H9 (cell line): ENCODE results near the gene BICDL2. TPM values are rescaled to one million over a fixed set of nuclear protein-coding genes. Genes with fewer than 3 reads are reported as not detected.

Experiments
- DNase-seq: peaks from one replicate; pipeline ENCODE4 v3.0.0-alpha.2; 2017
- H2AFZ ChIP-seq: one replicate; pipeline ENCODE4 v1.6.1; 2013; ENCODE audit warnings: mild to moderate bottlenecking, low read length, control low read depth, moderate library complexity
- H2AK5ac ChIP-seq: 2 replicates; pipeline ENCODE4 v1.6.1; 2013; ENCODE audit warnings: low read length, control low read depth, mixed read lengths; ENCODE audit not compliant: insufficient read length
- H2BK120ac ChIP-seq: one replicate; pipeline ENCODE4 v1.6.1; 2013; ENCODE audit warnings: low read depth, mild to moderate bottlenecking, low read length, control low read depth, inconsistent platforms; ENCODE audit not compliant: poor library complexity, severe bottlenecking
- H2BK12ac ChIP-seq: 2 replicates; pipeline ENCODE4 v1.6.1; 2013; ENCODE audit warnings: low read length, control low read depth, mixed read lengths, low read depth; ENCODE audit not compliant: insufficient read length
- H2BK15ac ChIP-seq: 2 replicates; pipeline ENCODE4 v1.6.1; 2013; ENCODE audit warnings: low read depth, low read length, control low read depth
- H2BK20ac ChIP-seq: one replicate; pipeline ENCODE4 v1.6.1; 2013; ENCODE audit warnings: low read depth, mild to moderate bottlenecking, low read length, control low read depth, inconsistent platforms; ENCODE audit not compliant: poor library complexity, severe bottlenecking
- H2BK5ac ChIP-seq: 2 replicates; pipeline ENCODE4 v1.6.1; 2013; ENCODE audit warnings: low read length, control low read depth, mixed read lengths; ENCODE audit not compliant: insufficient read length
- H3K14ac ChIP-seq: 2 replicates; pipeline ENCODE4 v1.6.1; 2013; ENCODE audit warnings: low read length, control low read depth; ENCODE audit not compliant: insufficient read depth
- H3K18ac ChIP-seq: 2 replicates; pipeline ENCODE4 v1.6.1; 2013; ENCODE audit warnings: low read depth, mild to moderate bottlenecking, mixed read lengths, low read length, control low read depth; ENCODE audit not compliant: insufficient read length
- H3K23ac ChIP-seq: 2 replicates; pipeline ENCODE4 v1.6.1; 2013; ENCODE audit warnings: low read length, control low read depth, mixed read lengths, low read depth; ENCODE audit not compliant: insufficient read length
- H3K23me2 ChIP-seq: 2 replicates; pipeline ENCODE4 v1.6.1; 2013; ENCODE audit warnings: low read depth, mild to moderate bottlenecking, mixed read lengths, low read length, control low read depth; ENCODE audit not compliant: insufficient read length, poor library complexity, severe bottlenecking
- H3K27ac ChIP-seq: 2 replicates; pipeline ENCODE4 v1.5.1; 2013; ENCODE audit warnings: low read length, control low read depth, mixed read lengths, low read depth; ENCODE audit not compliant: insufficient read length
- H3K27me3 ChIP-seq: 2 replicates; pipeline ENCODE4 v1.6.1; 2013; ENCODE audit warnings: low read length, control low read depth, inconsistent platforms; ENCODE audit not compliant: insufficient read depth
- H3K4ac ChIP-seq: 2 replicates; pipeline ENCODE4 v1.6.1; 2013; ENCODE audit warnings: low read depth, mild to moderate bottlenecking, control low read depth, inconsistent platforms, low read length, moderate library complexity
- H3K4me1 ChIP-seq: 2 replicates; pipeline ENCODE4 v1.6.1; 2013; ENCODE audit warnings: low read length, control low read depth, inconsistent platforms; ENCODE audit not compliant: insufficient read depth
- H3K4me2 ChIP-seq: 2 replicates; pipeline ENCODE4 v1.6.1; 2013; ENCODE audit warnings: low read length, control low read depth, mixed read lengths; ENCODE audit not compliant: insufficient read length, insufficient read depth
- H3K56ac ChIP-seq: 2 replicates; pipeline ENCODE4 v1.6.1; 2013; ENCODE audit warnings: low read depth, mild to moderate bottlenecking, mixed read lengths, low read length, control low read depth; ENCODE audit not compliant: insufficient read length
- H3K79me1 ChIP-seq: 2 replicates; pipeline ENCODE4 v1.6.1; 2013; ENCODE audit warnings: low read depth, mild to moderate bottlenecking, moderate library complexity, low read length, control low read depth, inconsistent platforms; ENCODE audit not compliant: insufficient read depth, poor library complexity, severe bottlenecking
- H3K79me2 ChIP-seq: 2 replicates; pipeline ENCODE4 v1.6.1; 2013; ENCODE audit warnings: low read length, control low read depth, inconsistent platforms; ENCODE audit not compliant: insufficient read depth
- H3K9ac ChIP-seq: 2 replicates; pipeline ENCODE4 v1.6.1; 2013; ENCODE audit warnings: low read length, control low read depth, mixed read lengths; ENCODE audit not compliant: insufficient read length; ENCODE audit errors: extremely low read depth
- H3K9me3 ChIP-seq: one replicate; pipeline ENCODE4 v1.6.1; 2013; ENCODE audit warnings: low read depth, low read length, inconsistent platforms; ENCODE audit not compliant: control insufficient read depth
- H3T11ph ChIP-seq: one replicate; pipeline ENCODE4 v1.6.1; 2013; ENCODE audit warnings: mild to moderate bottlenecking, low read length, control low read depth, inconsistent platforms
- H4K20me1 ChIP-seq: one replicate; pipeline ENCODE4 v1.6.1; 2013; ENCODE audit not compliant: control insufficient read depth, insufficient read length, insufficient read depth
- H4K5ac ChIP-seq: 2 replicates; pipeline ENCODE4 v1.6.1; 2013; ENCODE audit warnings: low read depth, mild to moderate bottlenecking, mixed read lengths, low read length, control low read depth; ENCODE audit not compliant: insufficient read length
- H4K8ac ChIP-seq: replicated peaks from 2 replicates; pipeline ENCODE4 v1.6.1; 2013; ENCODE audit warnings: low read length, control low read depth, mixed read lengths, low read depth; ENCODE audit not compliant: insufficient read length
- H4K91ac ChIP-seq: 2 replicates; pipeline ENCODE4 v1.6.1; 2013; ENCODE audit warnings: low read depth, mild to moderate bottlenecking, moderate library complexity, mixed read lengths, low read length, control low read depth; ENCODE audit not compliant: insufficient read length
- H3K27ac Mint-ChIP-seq, 3 experiments: 2 replicates in 2 of 3; 3 replicates in 1 of 3; pipeline ENCODE4 v1.8.0; 2020 to 2021; ENCODE audit warnings: mixed read lengths in 3 of 3, mild to moderate bottlenecking in 1 of 3, moderate library complexity in 1 of 3
- H3K27me3 Mint-ChIP-seq: 2 replicates; pipeline ENCODE4 v1.8.0; 2021; ENCODE audit warnings: low read depth, mild to moderate bottlenecking, moderate library complexity, mixed read lengths
- H3K36me3 Mint-ChIP-seq, 3 experiments: 2 replicates in 2 of 3; 3 replicates in 1 of 3; pipeline ENCODE4 v1.8.0; 2020 to 2021; ENCODE audit warnings: low read depth in 3 of 3, mixed read lengths in 3 of 3; ENCODE audit not compliant: insufficient read depth in 1 of 3
- H3K4me1 Mint-ChIP-seq, 2 experiments: 2 replicates each; pipeline ENCODE4 v1.8.0; 2020; ENCODE audit warnings: mixed read lengths in 2 of 2
- H3K4me3 Mint-ChIP-seq, 2 experiments: 2 replicates in 1 of 2; 3 replicates in 1 of 2; pipeline ENCODE4 v1.8.0; 2020 to 2021; ENCODE audit warnings: mild to moderate bottlenecking in 2 of 2, mixed read lengths in 2 of 2, moderate library complexity in 1 of 2
- H3K9me3 Mint-ChIP-seq, 2 experiments: 2 replicates in 1 of 2; 3 replicates in 1 of 2; pipeline ENCODE4 v1.8.0; 2020; ENCODE audit warnings: mild to moderate bottlenecking in 2 of 2, mixed read lengths in 2 of 2, moderate library complexity in 1 of 2
- CTCF ChIP-seq: fragments of 200-600 bp; sonication (generic); conservative IDR thresholded peaks from 3 replicates; pipeline ENCODE4 v1.8.0; 2021; ENCODE audit warnings: antibody characterized with exemption, mild to moderate bottlenecking
- WGBS: extraction: QIAGEN DNeasy Blood & Tissue Kit; methylation state at CpG from one replicate; pipeline ENCODE4 v1.1.7; 2013; ENCODE audit warnings: missing lambda C conversion rate, low lambda C conversion rate, mixed read lengths; ENCODE audit not compliant: insufficient read length; ENCODE audit errors: extremely low coverage; 5-methylcytosine and 5-hydroxymethylcytosine counted together
- total RNA-seq: library from RNA; stranded (reverse); gene quantifications from 2 replicates; pipeline ENCODE4 v1.2.1, GENCODE V29; 2021

Gene BICDL2
- total RNA-seq, 1 experiment from 2014 or later, result 13.5 TPM

- no peaks in the 10 kb centered on the region for H4K20me1 ChIP-seq
- no peak overlapping the region for H2BK20ac ChIP-seq
- no peak overlapping the region for H4K8ac ChIP-seq
- TF ChIP-seq CTCF, result no peak
- no peaks in the 10 kb centered on the region for H3K27me3 ChIP-seq
- no peak overlapping the region for H3K9ac ChIP-seq
- H2AK5ac ChIP-seq, result no peak overlapping the region
- peaks cover 11% of the 10 kb centered on the region; the same call in 1 of the 2 replicates for H3K4me1 ChIP-seq
- no peak overlapping the region for H2AFZ ChIP-seq
- Mint-ChIP-seq H3K27me3 (no peaks in the 10 kb centered on the region; the same call in 1 of the 2 replicates), H3K36me3 (peaks cover 0 to 7% (median 6%) of the 10 kb centered on the region in 3 experiments; a peak in 4 of 7 replicates), H3K9me3 (no peaks in the 10 kb centered on the region), H3K4me3 (peak overlapping the region; percentile 77 to 88), H3K4me1 (peaks cover 34 to 47% of the 10 kb centered on the region in 2 experiments), H3K27ac (no peak overlapping the region; a peak in 1 of 7 replicates)
- no peak overlapping the region for H2BK120ac ChIP-seq
- H3K4me2 ChIP-seq, result no peak overlapping the region
- peaks cover 6% of the 10 kb centered on the region for H3K23me2 ChIP-seq
- WGBS, result no CpG with 5 or more reads among the region's 67 CpGs
- H3K23ac ChIP-seq, result no peak overlapping the region
- no peaks in the 10 kb centered on the region for H3K79me2 ChIP-seq
- H2BK12ac ChIP-seq, result no peak overlapping the region
- no peak overlapping the region; the same call in 1 of the 2 replicates for H3K14ac ChIP-seq
- DNase-seq, result no peak
- H3T11ph ChIP-seq, result no peak overlapping the region
- H3K56ac ChIP-seq, result no peak overlapping the region
- H4K91ac ChIP-seq, result no peak overlapping the region
- H2BK15ac ChIP-seq, result no peak overlapping the region
- H3K4ac ChIP-seq, result no peak overlapping the region
- H2BK5ac ChIP-seq, result no peak overlapping the region
- no peaks in the 10 kb centered on the region for H3K9me3 ChIP-seq
- no peaks in the 10 kb centered on the region for H3K79me1 ChIP-seq
- H4K5ac ChIP-seq, result no peak overlapping the region
- H3K18ac ChIP-seq, result no peak overlapping the region
- H3K27ac ChIP-seq, result no peak overlapping the region
These were observed 32.4 kb downstream of the BICDL2 start for GRCh38 chr16:3004319-3004718.
